GM23338 (cell line): Measurements from ENCODE around the gene ADH1C. TPM values are rescaled to one million over a fixed set of nuclear protein-coding genes. Genes with fewer than 3 reads are reported as not detected.

Experiments
- CREB1 ChIP-seq: fragments of 250-450 bp; sonication (Bioruptor Pico); IDR thresholded peaks from 2 replicates; pipeline ENCODE4 v1.5.0; 2020; ENCODE audit warnings: low read depth, mild to moderate bottlenecking, moderate library complexity
- JUNB ChIP-seq: IDR thresholded peaks from one replicate; pipeline ENCODE4 v1.6.1; 2016; ENCODE audit warnings: antibody characterized with exemption; ENCODE audit not compliant: unreplicated experiment
- NANOG ChIP-seq: IDR thresholded peaks from 2 replicates; pipeline ENCODE4 v1.6.1; 2016; ENCODE audit warnings: antibody characterized with exemption, borderline replicate concordance
- POLR2AphosphoS5 ChIP-seq: IDR thresholded peaks from 2 replicates; pipeline ENCODE4 v1.6.1; 2016; ENCODE audit warnings: antibody characterized with exemption, low read depth
- REST ChIP-seq: IDR thresholded peaks from one replicate; pipeline ENCODE4 v1.6.1; 2018; ENCODE audit warnings: antibody characterized with exemption; ENCODE audit not compliant: unreplicated experiment
- STAT1 ChIP-seq: IDR thresholded peaks from one replicate; pipeline ENCODE4 v1.6.1; 2016; ENCODE audit warnings: antibody characterized with exemption; ENCODE audit not compliant: unreplicated experiment
- ZNF114 ChIP-seq: fragments of 250-450 bp; sonication (Bioruptor Pico); IDR thresholded peaks from 2 replicates; pipeline ENCODE4 v1.5.0; 2020; ENCODE audit warnings: mild to moderate bottlenecking, moderate library complexity
- ZNF331 ChIP-seq: fragments of 250-450 bp; sonication (Bioruptor Pico); IDR thresholded peaks from 2 replicates; pipeline ENCODE4 v1.5.0; 2020; ENCODE audit warnings: low read depth, mild to moderate bottlenecking, moderate library complexity
- polyA plus RNA-seq: library from polyadenylated mRNA; unstranded; fragments of >200 nt; fragmentation: Nextera tagmentation; extraction: Ambion mirVana; gene quantifications from 2 replicates; pipeline ENCODE4 v1.2.1, GENCODE V29; 2016
- total RNA-seq: library from RNA; depleted of rRNA; stranded (reverse); fragments of >200 nt; shearing (Covaris generic); gene quantifications from 2 replicates; pipeline ENCODE4 v1.2.3, GENCODE V29; 2014
- TF ChIP-seq, protein P1 (sequence below): fragments of 250-450 bp; sonication (Bioruptor Pico); IDR thresholded peaks from 2 replicates; pipeline ENCODE4 v1.5.0; 2020; ENCODE audit warnings: mild to moderate bottlenecking, moderate library complexity

ADH1C gene
- total and polyA plus RNA-seq, 2 experiments from 2014 or later: not detected

DNA sequence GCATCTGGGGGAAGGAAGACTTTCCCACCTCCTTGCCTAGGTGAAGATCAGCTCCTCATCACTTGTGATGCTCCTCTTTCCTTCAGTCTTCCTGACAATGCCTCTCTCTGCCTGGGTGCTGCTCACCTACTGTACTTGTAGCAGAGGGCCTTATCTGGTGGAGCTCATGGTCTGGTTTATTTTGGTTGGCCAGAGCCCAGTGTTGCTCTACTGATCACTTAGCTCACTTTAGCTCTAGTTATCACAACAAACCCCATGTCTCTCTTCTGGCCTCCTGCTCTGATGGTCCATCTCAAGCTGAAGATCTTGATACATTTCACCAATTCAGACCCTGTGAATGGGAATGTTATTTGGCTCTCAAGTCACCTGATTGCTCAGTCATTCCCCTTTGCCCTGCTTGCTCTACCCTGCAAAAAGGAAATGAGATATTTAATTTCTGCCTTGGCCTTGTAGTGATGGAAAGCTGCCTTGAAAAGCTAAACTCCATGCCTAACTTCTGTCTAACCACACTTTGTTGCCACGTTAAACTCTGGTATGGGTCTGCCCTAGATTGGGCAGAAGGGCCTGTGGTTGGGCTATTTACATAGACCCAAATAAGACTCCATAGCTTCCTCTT lies 30.3 kb upstream of the ADH1C start (continued):
- TF ChIP-seq, protein P1, sequence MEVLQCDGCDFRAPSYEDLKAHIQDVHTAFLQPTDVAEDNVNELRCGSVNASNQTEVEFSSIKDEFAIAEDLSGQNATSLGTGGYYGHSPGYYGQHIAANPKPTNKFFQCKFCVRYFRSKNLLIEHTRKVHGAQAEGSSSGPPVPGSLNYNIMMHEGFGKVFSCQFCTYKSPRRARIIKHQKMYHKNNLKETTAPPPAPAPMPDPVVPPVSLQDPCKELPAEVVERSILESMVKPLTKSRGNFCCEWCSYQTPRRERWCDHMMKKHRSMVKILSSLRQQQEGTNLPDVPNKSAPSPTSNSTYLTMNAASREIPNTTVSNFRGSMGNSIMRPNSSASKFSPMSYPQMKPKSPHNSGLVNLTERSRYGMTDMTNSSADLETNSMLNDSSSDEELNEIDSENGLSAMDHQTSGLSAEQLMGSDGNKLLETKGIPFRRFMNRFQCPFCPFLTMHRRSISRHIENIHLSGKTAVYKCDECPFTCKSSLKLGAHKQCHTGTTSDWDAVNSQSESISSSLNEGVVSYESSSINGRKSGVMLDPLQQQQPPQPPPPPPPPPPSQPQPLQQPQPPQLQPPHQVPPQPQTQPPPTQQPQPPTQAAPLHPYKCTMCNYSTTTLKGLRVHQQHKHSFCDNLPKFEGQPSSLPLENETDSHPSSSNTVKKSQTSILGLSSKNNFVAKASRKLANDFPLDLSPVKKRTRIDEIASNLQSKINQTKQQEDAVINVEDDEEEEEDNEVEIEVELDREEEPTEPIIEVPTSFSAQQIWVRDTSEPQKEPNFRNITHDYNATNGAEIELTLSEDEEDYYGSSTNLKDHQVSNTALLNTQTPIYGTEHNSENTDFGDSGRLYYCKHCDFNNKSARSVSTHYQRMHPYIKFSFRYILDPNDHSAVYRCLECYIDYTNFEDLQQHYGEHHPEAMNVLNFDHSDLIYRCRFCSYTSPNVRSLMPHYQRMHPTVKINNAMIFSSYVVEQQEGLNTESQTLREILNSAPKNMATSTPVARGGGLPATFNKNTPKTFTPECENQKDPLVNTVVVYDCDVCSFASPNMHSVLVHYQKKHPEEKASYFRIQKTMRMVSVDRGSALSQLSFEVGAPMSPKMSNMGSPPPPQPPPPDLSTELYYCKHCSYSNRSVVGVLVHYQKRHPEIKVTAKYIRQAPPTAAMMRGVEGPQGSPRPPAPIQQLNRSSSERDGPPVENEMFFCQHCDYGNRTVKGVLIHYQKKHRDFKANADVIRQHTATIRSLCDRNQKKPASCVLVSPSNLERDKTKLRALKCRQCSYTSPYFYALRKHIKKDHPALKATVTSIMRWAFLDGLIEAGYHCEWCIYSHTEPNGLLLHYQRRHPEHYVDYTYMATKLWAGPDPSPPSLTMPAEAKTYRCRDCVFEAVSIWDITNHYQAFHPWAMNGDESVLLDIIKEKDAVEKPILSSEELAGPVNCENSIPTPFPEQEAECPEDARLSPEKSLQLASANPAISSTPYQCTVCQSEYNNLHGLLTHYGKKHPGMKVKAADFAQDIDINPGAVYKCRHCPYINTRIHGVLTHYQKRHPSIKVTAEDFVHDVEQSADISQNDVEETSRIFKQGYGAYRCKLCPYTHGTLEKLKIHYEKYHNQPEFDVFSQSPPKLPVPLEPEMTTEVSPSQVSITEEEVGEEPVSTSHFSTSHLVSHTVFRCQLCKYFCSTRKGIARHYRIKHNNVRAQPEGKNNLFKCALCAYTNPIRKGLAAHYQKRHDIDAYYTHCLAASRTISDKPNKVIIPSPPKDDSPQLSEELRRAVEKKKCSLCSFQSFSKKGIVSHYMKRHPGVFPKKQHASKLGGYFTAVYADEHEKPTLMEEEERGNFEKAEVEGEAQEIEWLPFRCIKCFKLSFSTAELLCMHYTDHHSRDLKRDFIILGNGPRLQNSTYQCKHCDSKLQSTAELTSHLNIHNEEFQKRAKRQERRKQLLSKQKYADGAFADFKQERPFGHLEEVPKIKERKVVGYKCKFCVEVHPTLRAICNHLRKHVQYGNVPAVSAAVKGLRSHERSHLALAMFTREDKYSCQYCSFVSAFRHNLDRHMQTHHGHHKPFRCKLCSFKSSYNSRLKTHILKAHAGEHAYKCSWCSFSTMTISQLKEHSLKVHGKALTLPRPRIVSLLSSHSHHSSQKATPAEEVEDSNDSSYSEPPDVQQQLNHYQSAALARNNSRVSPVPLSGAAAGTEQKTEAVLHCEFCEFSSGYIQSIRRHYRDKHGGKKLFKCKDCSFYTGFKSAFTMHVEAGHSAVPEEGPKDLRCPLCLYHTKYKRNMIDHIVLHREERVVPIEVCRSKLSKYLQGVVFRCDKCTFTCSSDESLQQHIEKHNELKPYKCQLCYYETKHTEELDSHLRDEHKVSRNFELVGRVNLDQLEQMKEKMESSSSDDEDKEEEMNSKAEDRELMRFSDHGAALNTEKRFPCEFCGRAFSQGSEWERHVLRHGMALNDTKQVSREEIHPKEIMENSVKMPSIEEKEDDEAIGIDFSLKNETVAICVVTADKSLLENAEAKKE (CRISPR knock-in tag): no peak
- TF ChIP-seq ZNF331 (no peak), REST (no peak), CREB1 (CRISPR knock-in tag) (no peak), STAT1 (no peak), POLR2AphosphoS5 (no peak), NANOG (no peak), JUNB (no peak), ZNF114 (no peak)
